Heart left ventricle (tissue), 13 donors: ENCODE data around the gene ATP5PD.

Experiments
- POLR2A ChIP-seq, 2 donors: fragments of 450-650 bp; IDR thresholded peaks; one replicate each; pipeline ENCODE4 v1.6.1; 2017; ENCODE audit warnings: antibody characterized with exemption in 2 of 2, mild to moderate bottlenecking in 2 of 2, moderate library complexity in 2 of 2
- TF ChIP-seq, protein P1 (sequence below), 12 donors: fragments of 200-600 bp; sonication (generic) in 4 of 12; IDR thresholded peaks; one replicate each; pipeline versions ENCODE4 v1.5.0 to v1.8.0; 2018 to 2022; ENCODE audit warnings: antibody characterized with exemption in 12 of 12, mild to moderate bottlenecking in 5 of 12
- donor health status: ischemic (EF 13 %, LVEDD 7.1; RV severe dilation, severe dysfunction).
- donor health status: DM: no; HTN: yes; CAD: no.
- donor health status: DM: no; HTN: no; CAD: no.
- donor health status: ischemic (EF 25% LVEDD 6.9; RV normal size, moderate dysfunction).
- donor health status: ischemic (EF 25% LVEDD 5.7; RV mildly dilated, moderate dysfunction).
- donor health status: ischemic (EF 35%, LVEDD 5.7; RV mildly dilated, moderate dysfunction).
- donor health status: nonischemic (EF 11% LVEDD 7.7; RV severe dilation, severe dysfunction).
- donor health status: DM: yes; HTN: yes; CAD: no.
- donor health status: PGD.
- donor health status: ischemic (EF 29% LVEDD 5.4; RV normal size, mild dysfunction).
- donor health status: nonischemic (EF 23%, LVEDD 6.1; RV moderate dilation, normal function).

DNA sequence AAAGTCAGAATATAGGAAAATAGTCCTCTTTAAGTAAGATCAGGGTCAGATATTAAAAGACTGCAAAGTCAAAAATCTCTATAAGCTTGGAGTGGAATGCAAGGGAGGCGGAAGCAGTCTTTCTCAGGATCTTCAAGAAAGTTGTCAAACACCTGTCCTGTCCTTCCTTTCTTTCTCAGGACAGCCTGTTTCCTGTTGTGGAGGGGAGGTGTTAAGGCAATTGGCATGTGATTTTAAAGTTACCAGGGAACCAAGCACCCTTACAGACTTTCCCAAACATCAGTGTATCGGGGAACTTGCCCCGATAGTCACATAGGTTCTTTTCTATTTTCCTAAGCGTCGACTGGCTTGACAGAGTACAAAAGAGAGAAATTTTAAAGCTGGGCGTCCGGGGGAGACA, 2.1 kb downstream of the ATP5PD start:
- TF ChIP-seq, protein P1, sequence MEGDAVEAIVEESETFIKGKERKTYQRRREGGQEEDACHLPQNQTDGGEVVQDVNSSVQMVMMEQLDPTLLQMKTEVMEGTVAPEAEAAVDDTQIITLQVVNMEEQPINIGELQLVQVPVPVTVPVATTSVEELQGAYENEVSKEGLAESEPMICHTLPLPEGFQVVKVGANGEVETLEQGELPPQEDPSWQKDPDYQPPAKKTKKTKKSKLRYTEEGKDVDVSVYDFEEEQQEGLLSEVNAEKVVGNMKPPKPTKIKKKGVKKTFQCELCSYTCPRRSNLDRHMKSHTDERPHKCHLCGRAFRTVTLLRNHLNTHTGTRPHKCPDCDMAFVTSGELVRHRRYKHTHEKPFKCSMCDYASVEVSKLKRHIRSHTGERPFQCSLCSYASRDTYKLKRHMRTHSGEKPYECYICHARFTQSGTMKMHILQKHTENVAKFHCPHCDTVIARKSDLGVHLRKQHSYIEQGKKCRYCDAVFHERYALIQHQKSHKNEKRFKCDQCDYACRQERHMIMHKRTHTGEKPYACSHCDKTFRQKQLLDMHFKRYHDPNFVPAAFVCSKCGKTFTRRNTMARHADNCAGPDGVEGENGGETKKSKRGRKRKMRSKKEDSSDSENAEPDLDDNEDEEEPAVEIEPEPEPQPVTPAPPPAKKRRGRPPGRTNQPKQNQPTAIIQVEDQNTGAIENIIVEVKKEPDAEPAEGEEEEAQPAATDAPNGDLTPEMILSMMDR (IDR thresholded peaks at IDR 0.05): no peak
- no peak for TF ChIP-seq POLR2A (IDR thresholded peaks at IDR 0.05)
